ENCODE results near the gene DDX41.

Gene DDX41

GRCh38 chr5:177479774-177480173 lies 37.0 kb downstream of the DDX41 start:
- TF ChIP-seq CTCF (conservative IDR thresholded peaks at IDR 0.05; ENCODE audit: low read depth, low read length), result no peak
- no peak overlapping the region for H3K4me2 ChIP-seq
- no peaks in the 10 kb centered on the region for H3K79me2 ChIP-seq (ENCODE audit: insufficient read depth, low read depth)
- H3K9ac ChIP-seq, result no peak overlapping the region
- no peaks in the 10 kb centered on the region for H3K27me3 ChIP-seq (ENCODE audit: insufficient read depth, low read depth)
- no peaks in the 10 kb centered on the region for H4K20me1 ChIP-seq (ENCODE audit: insufficient read depth)
- no peak overlapping the region for H2AFZ ChIP-seq (ENCODE audit: low read depth)
- H3K36me3 ChIP-seq (ENCODE audit: insufficient read depth), result no peaks in the 10 kb centered on the region
- no peaks in the 10 kb centered on the region for H3K4me1 ChIP-seq (ENCODE audit: low read depth, poor library complexity, severe bottlenecking)
- no peak overlapping the region for H3K27ac ChIP-seq
- H3K4me3 ChIP-seq (IDR thresholded peaks at IDR 0.05; ENCODE audit: insufficient read depth, low read depth, low read length), result no peak overlapping the region

- H3K4me1 ChIP-seq (ENCODE audit: low read depth, poor library complexity, severe bottlenecking), result no peaks in the 10 kb centered on the region
- H3K27ac ChIP-seq, result no peak overlapping the region
- no peaks in the 10 kb centered on the region for H3K36me3 ChIP-seq (ENCODE audit: insufficient read depth)
- H4K20me1 ChIP-seq (ENCODE audit: insufficient read depth), result no peaks in the 10 kb centered on the region
- H2AFZ ChIP-seq (ENCODE audit: low read depth), result no peak overlapping the region
- TF ChIP-seq CTCF (conservative IDR thresholded peaks at IDR 0.05; ENCODE audit: low read depth, low read length), result no peak
- no peak overlapping the region for H3K4me2 ChIP-seq
- no peak overlapping the region for H3K9ac ChIP-seq
- H3K27me3 ChIP-seq (ENCODE audit: insufficient read depth, low read depth), result no peaks in the 10 kb centered on the region
- no peaks in the 10 kb centered on the region for H3K79me2 ChIP-seq (ENCODE audit: insufficient read depth, low read depth)
- H3K4me3 ChIP-seq (IDR thresholded peaks at IDR 0.05; ENCODE audit: insufficient read depth, low read depth, low read length), result no peak overlapping the region
Measured at GRCh38 chr5:177478711-177479646, 37.8 kb downstream of the DDX41 start.

GRCh38 chr5:177477701-177478477 lies 38.9 kb downstream of the DDX41 start:
- H3K27me3 ChIP-seq (ENCODE audit: insufficient read depth, low read depth), result no peaks in the 10 kb centered on the region
- no peaks in the 10 kb centered on the region for H3K36me3 ChIP-seq (ENCODE audit: insufficient read depth)
- no peak overlapping the region for H3K4me3 ChIP-seq (IDR thresholded peaks at IDR 0.05; ENCODE audit: insufficient read depth, low read depth, low read length)
- no peaks in the 10 kb centered on the region for H3K4me1 ChIP-seq (ENCODE audit: low read depth, poor library complexity, severe bottlenecking)
- no peak for TF ChIP-seq CTCF (conservative IDR thresholded peaks at IDR 0.05; ENCODE audit: low read depth, low read length)
- no peak overlapping the region for H3K4me2 ChIP-seq
- no peak overlapping the region for H3K27ac ChIP-seq
- no peaks in the 10 kb centered on the region for H4K20me1 ChIP-seq (ENCODE audit: insufficient read depth)
- H2AFZ ChIP-seq (ENCODE audit: low read depth), result no peak overlapping the region
- H3K9ac ChIP-seq, result no peak overlapping the region
- H3K79me2 ChIP-seq (ENCODE audit: insufficient read depth, low read depth), result no peaks in the 10 kb centered on the region

GRCh38 chr5:177476531-177477233 lies 40.1 kb downstream of the DDX41 start:
- Histone ChIP-seq H3K79me2 (ENCODE audit: insufficient read depth, low read depth) (no peaks in the 10 kb centered on the region), H3K27ac (no peak overlapping the region), H3K9ac (no peak overlapping the region), H3K4me1 (ENCODE audit: low read depth, poor library complexity, severe bottlenecking) (no peaks in the 10 kb centered on the region), H3K27me3 (ENCODE audit: insufficient read depth, low read depth) (no peaks in the 10 kb centered on the region), H2AFZ (ENCODE audit: low read depth) (no peak overlapping the region), H3K4me2 (no peak overlapping the region), H4K20me1 (ENCODE audit: insufficient read depth) (no peaks in the 10 kb centered on the region), H3K4me3 (IDR thresholded peaks at IDR 0.05; ENCODE audit: insufficient read depth, low read depth, low read length) (no peak overlapping the region), H3K36me3 (ENCODE audit: insufficient read depth) (no peaks in the 10 kb centered on the region)
- TF ChIP-seq CTCF (conservative IDR thresholded peaks at IDR 0.05; ENCODE audit: low read depth, low read length), result no peak
